DOHH2 (cell line): Measurements from ENCODE around the gene NR1H4.

Experiments used
- H3F3A ChIP-seq: fragments of 200-600 bp; sonication (generic), shearing (Covaris generic); 2 replicates; pipeline ENCODE4 v1.6.0; 2016; ENCODE audit warnings: antibody characterized with exemption, mild to moderate bottlenecking; ENCODE audit not compliant: control insufficient read depth, insufficient read depth
- H3K27ac ChIP-seq: fragments of 200-600 bp; sonication (generic); 2 replicates; pipeline ENCODE4 v1.5.1; 2014; ENCODE audit warnings: low read depth, mild to moderate bottlenecking, low read length, moderate library complexity
- H3K27me3 ChIP-seq: fragments of 200-600 bp; sonication (generic); 2 replicates; pipeline ENCODE4 v1.6.1; 2014; ENCODE audit warnings: mild to moderate bottlenecking, low read length, mixed read lengths; ENCODE audit not compliant: control insufficient read depth
- H3K36me3 ChIP-seq: fragments of 200-600 bp; sonication (generic); 2 replicates; pipeline ENCODE4 v1.6.1; 2014; ENCODE audit warnings: mild to moderate bottlenecking, low read length, moderate library complexity, mixed read lengths; ENCODE audit not compliant: control insufficient read depth
- H3K4me1 ChIP-seq: fragments of 200-600 bp; sonication (generic); 2 replicates; pipeline ENCODE4 v1.6.1; 2014; ENCODE audit warnings: mild to moderate bottlenecking, low read length, mixed read lengths; ENCODE audit not compliant: control insufficient read depth
- H3K4me2 ChIP-seq: fragments of 200-600 bp; sonication (generic); 2 replicates; pipeline ENCODE4 v1.6.0; 2014; ENCODE audit warnings: mild to moderate bottlenecking, low read length, moderate library complexity
- H3K4me3 ChIP-seq: fragments of 200-600 bp; sonication (generic); 2 replicates; pipeline ENCODE4 v1.5.1; 2014; ENCODE audit warnings: mild to moderate bottlenecking, low read length, mixed read lengths
- H3K79me2 ChIP-seq: fragments of 200-600 bp; sonication (generic); 2 replicates; pipeline ENCODE4 v1.6.1; 2014; ENCODE audit warnings: mild to moderate bottlenecking, low read length, mixed read lengths; ENCODE audit not compliant: control insufficient read depth
- H3K9me2 ChIP-seq: fragments of 200-600 bp; sonication (generic); replicated peaks from 2 replicates; pipeline ENCODE4 v1.6.1; 2014; ENCODE audit warnings: mild to moderate bottlenecking, low read length, mixed read lengths; ENCODE audit not compliant: control insufficient read depth
- H3K9me3 ChIP-seq: fragments of 200-600 bp; sonication (generic); 2 replicates; pipeline ENCODE4 v1.6.1; 2014; ENCODE audit warnings: antibody characterized with exemption, low read length, mixed read lengths; ENCODE audit not compliant: control insufficient read depth, insufficient read depth
- H4K20me1 ChIP-seq: fragments of 200-600 bp; sonication (generic); 2 replicates; pipeline ENCODE4 v1.6.0; 2014; ENCODE audit warnings: low read depth, mild to moderate bottlenecking, antibody characterized with exemption, low read length, moderate library complexity; ENCODE audit not compliant: control insufficient read depth, insufficient read depth
- CTCF ChIP-seq: fragments of 200-600 bp; sonication (generic); IDR thresholded peaks from one replicate; pipeline ENCODE4 v1.5.1; 2014; ENCODE audit warnings: antibody characterized with exemption, mild to moderate bottlenecking, low read depth, low read length; ENCODE audit not compliant: poor library complexity, severe bottlenecking
- EZH2phosphoT487 ChIP-seq: fragments of 200-600 bp; sonication (generic); IDR thresholded peaks from 2 replicates; pipeline ENCODE4 v1.6.1; 2017; ENCODE audit warnings: borderline replicate concordance, mild to moderate bottlenecking, antibody characterized with exemption, low read length, moderate library complexity, mixed read lengths

Gene NR1H4

GRCh38 chr12:100473050-100473715 lies 483 bp upstream of the NR1H4 start:
- Histone ChIP-seq H3K4me2 (no peak overlapping the region), H3F3A (no peaks in the 10 kb centered on the region), H3K4me3 (no peak overlapping the region), H3K79me2 (no peaks in the 10 kb centered on the region), H3K9me3 (no peaks in the 10 kb centered on the region), H3K27me3 (no peaks in the 10 kb centered on the region), H3K9me2 (no peaks in the 10 kb centered on the region), H3K36me3 (no peaks in the 10 kb centered on the region), H3K4me1 (no peaks in the 10 kb centered on the region), H4K20me1 (no peaks in the 10 kb centered on the region), H3K27ac (no peak overlapping the region)
- TF ChIP-seq EZH2phosphoT487 = no peak
- TF ChIP-seq CTCF = no peak

DNA sequence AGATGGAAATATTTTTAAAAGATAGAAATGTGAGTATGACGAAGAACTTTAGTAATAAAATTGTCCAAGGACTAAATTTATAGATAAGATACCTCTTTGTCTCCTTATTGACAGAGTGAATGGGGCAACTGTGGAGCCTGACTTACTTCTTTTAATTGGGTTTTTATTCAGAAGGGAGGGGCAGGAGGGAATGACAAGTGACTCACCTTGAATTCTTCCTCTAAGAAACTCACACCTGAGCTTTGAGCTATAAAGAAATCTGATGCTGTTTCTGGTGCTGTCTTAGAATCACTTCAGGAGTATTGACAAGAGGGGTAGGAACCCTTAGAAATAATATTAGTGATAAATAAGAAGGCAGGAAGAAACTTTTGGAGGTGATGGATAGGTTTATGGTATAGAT lies 951 bp downstream of the NR1H4 start:
- Histone ChIP-seq H3F3A (no peaks in the 10 kb centered on the region), H3K9me2 (no peaks in the 10 kb centered on the region), H3K4me2 (no peak overlapping the region), H3K27ac (no peak overlapping the region), H3K9me3 (no peaks in the 10 kb centered on the region), H3K27me3 (no peaks in the 10 kb centered on the region), H3K4me1 (no peaks in the 10 kb centered on the region), H4K20me1 (no peaks in the 10 kb centered on the region), H3K79me2 (no peaks in the 10 kb centered on the region), H3K4me3 (no peak overlapping the region), H3K36me3 (no peaks in the 10 kb centered on the region)
- no peak for TF ChIP-seq CTCF
- TF ChIP-seq EZH2phosphoT487 = no peak

- Histone ChIP-seq H3K4me1 (no peaks in the 10 kb centered on the region), H3K4me3 (no peak overlapping the region), H3K27me3 (no peaks in the 10 kb centered on the region), H3K27ac (no peak overlapping the region), H3K9me2 (no peaks in the 10 kb centered on the region), H3K79me2 (no peaks in the 10 kb centered on the region), H3K36me3 (no peaks in the 10 kb centered on the region), H4K20me1 (no peaks in the 10 kb centered on the region), H3K4me2 (no peak overlapping the region), H3F3A (no peaks in the 10 kb centered on the region), H3K9me3 (no peaks in the 10 kb centered on the region)
- TF ChIP-seq EZH2phosphoT487 (no peak), CTCF (no peak)
Measured at GRCh38 chr12:100476013-100476751, 2.5 kb downstream of the NR1H4 start.
